Skin of body (tissue), 2 donors: Measurements from ENCODE around the gene PRR16. TPM values are rescaled to one million over a fixed set of nuclear protein-coding genes. Genes with fewer than 3 reads are reported as not detected.

ENCODE experiments used
- DNase-seq: peaks from one replicate; lab custom pipeline; 2025; lab: John Stamatoyannopoulos, UW
- total RNA-seq: library from RNA; depleted of rRNA; stranded (reverse); fragments of >200 nt; gene quantifications from one replicate; pipeline ENCODE4 v1.2.3, GENCODE V29; 2014

The PRR16 gene
- total RNA-seq, 1 donor from 2014 or later: 12.4 TPM

GRCh38 chr5:120463006-120463680 lies 957 bp upstream of the PRR16 start:
- DNase-seq: no peak

- no peak for DNase-seq
Observed at GRCh38 chr5:120464627-120465435, 731 bp downstream of the PRR16 start.

GRCh38 chr5:120465436-120465961 lies 1.4 kb downstream of the PRR16 start:
- DNase-seq: no peak

- no peak for DNase-seq
Observed at GRCh38 chr5:120466341-120467006, 2.4 kb downstream of the PRR16 start.

GRCh38 chr5:120471971-120472370 lies 7.9 kb downstream of the PRR16 start:
- DNase-seq: no peak

- no peak for DNase-seq
Observed at GRCh38 chr5:120472911-120473310, 8.8 kb downstream of the PRR16 start.

- no peak for DNase-seq
Observed at GRCh38 chr5:120473332-120473731, 9.2 kb downstream of the PRR16 start.

GRCh38 chr5:120476063-120476462 lies 12.0 kb downstream of the PRR16 start:
- DNase-seq: no peak

- no peak for DNase-seq
Observed at GRCh38 chr5:120479066-120479465, 15.0 kb downstream of the PRR16 start.

GRCh38 chr5:120499876-120500563 lies 35.9 kb downstream of the PRR16 start:
- DNase-seq: no peak

- no peak for DNase-seq
Observed at GRCh38 chr5:120502531-120502930, 38.4 kb downstream of the PRR16 start.

GRCh38 chr5:120503341-120503740 lies 39.2 kb downstream of the PRR16 start:
- no peak for DNase-seq

- DNase-seq: no peak
Observed at GRCh38 chr5:120504057-120504456, 40.0 kb downstream of the PRR16 start.

GRCh38 chr5:120507197-120507596 lies 43.1 kb downstream of the PRR16 start:
- peak; percentile 15 for DNase-seq

GRCh38 chr5:120507800-120508463 lies 43.8 kb downstream of the PRR16 start:
- peak; percentile 4 for DNase-seq

GRCh38 chr5:120509053-120509452 lies 45.0 kb downstream of the PRR16 start:
- peak; percentile 94 for DNase-seq

- no peak for DNase-seq
Observed at GRCh38 chr5:120510098-120510637, 46.1 kb downstream of the PRR16 start.

- no peak for DNase-seq
Observed at GRCh38 chr5:120510994-120511686, 47.0 kb downstream of the PRR16 start.

- no peak for DNase-seq
Observed at GRCh38 chr5:120512068-120512467, 48.0 kb downstream of the PRR16 start.
